Caco-2 (cell line): ENCODE data around the gene SRGAP2C. TPM values are rescaled to one million over a fixed set of nuclear protein-coding genes. Genes with fewer than 3 reads are reported as not detected.
"Not testable (repeated sequence)": the region's sequence is repeated elsewhere in the genome, so short reads cannot be mapped to it uniquely, and the experiment has no call there.

Experiments
- BruUV-seq: library from RNA; stranded (reverse); fragments of 400-500 nt; replicated peaks from 2 replicates; lab custom pipeline; 2021; lab: Mats Ljungman, UMichigan
- CTCF ChIA-PET: fragments of 300-600 bp; sonication (Branson Sonifier 250); formaldehyde crosslinking; loops from one replicate; lab custom pipeline; 2022; ENCODE audit warnings: antibody characterized with exemption; lab: Charles Lee
- POLR2A ChIA-PET: fragments of 300-600 bp; sonication (Branson Sonifier 250); formaldehyde crosslinking; loops from one replicate; lab custom pipeline; 2022; ENCODE audit warnings: antibody characterized with exemption; lab: Charles Lee
- DNase-seq, 2 experiments: peaks; one replicate each; pipeline versions ENCODE4 v3.0.0 to v3.0.0-alpha.2; 2020 to 2022
- H3K27me3 ChIP-seq: replicated peaks from 2 replicates; pipeline ENCODE4 v1.6.0; 2011; ENCODE audit warnings: low read length; ENCODE audit not compliant: control insufficient read depth, insufficient read depth
- H3K36me3 ChIP-seq: 2 replicates; pipeline ENCODE4 v1.5.1; 2011; ENCODE audit warnings: low read length; ENCODE audit not compliant: control insufficient read depth, insufficient read depth
- H3K4me1 ChIP-seq: fragments of 250-450 bp; sonication (Bioruptor Pico); 2 replicates; pipeline ENCODE4 v1.5.1; 2020; ENCODE audit warnings: mild to moderate bottlenecking
- H3K4me3 ChIP-seq: 2 replicates; pipeline ENCODE4 v1.5.1; 2011; ENCODE audit warnings: low read depth, mild to moderate bottlenecking, control low read depth, low read length
- H3K9me3 ChIP-seq: fragments of 250-450 bp; sonication (Bioruptor Pico); 2 replicates; pipeline ENCODE4 v1.5.1; 2020; ENCODE audit warnings: mild to moderate bottlenecking, moderate library complexity
- H3K27ac Mint-ChIP-seq: one replicate; pipeline ENCODE4 v1.8.0; 2022; ENCODE audit warnings: mixed read lengths; ENCODE audit not compliant: unreplicated experiment
- H3K27me3 Mint-ChIP-seq: one replicate; pipeline ENCODE4 v1.8.0; 2022; ENCODE audit warnings: mixed read lengths; ENCODE audit not compliant: insufficient read depth, unreplicated experiment
- H3K36me3 Mint-ChIP-seq: one replicate; pipeline ENCODE4 v1.8.0; 2022; ENCODE audit warnings: mild to moderate bottlenecking, mixed read lengths; ENCODE audit not compliant: insufficient read depth, unreplicated experiment
- H3K4me1 Mint-ChIP-seq: one replicate; pipeline ENCODE4 v1.8.0; 2022; ENCODE audit warnings: low read depth, mixed read lengths; ENCODE audit not compliant: unreplicated experiment
- H3K4me3 Mint-ChIP-seq: one replicate; pipeline ENCODE4 v1.8.0; 2022; ENCODE audit warnings: mild to moderate bottlenecking, moderate library complexity, mixed read lengths; ENCODE audit not compliant: unreplicated experiment
- H3K9me3 Mint-ChIP-seq: one replicate; pipeline ENCODE4 v1.8.0; 2022; ENCODE audit warnings: mixed read lengths; ENCODE audit not compliant: unreplicated experiment
- intact Hi-C: fragments of 100-400 bp; cut with micrococcal nuclease; formaldehyde crosslinking; loops from one replicate; pipeline ENCODE4 v1.10.0; 2022; ENCODE audit not compliant: unreplicated experiment
- total RNA-seq: library from RNA; stranded (reverse); gene quantifications from 2 replicates; pipeline ENCODE4 v1.2.3, GENCODE V29; 2022

SRGAP2C gene
- total RNA-seq, 1 experiment from 2014 or later, result 0.98 TPM

- H3K4me1 ChIP-seq, H3K4me1 Mint-ChIP-seq, POLR2A ChIA-PET, intact Hi-C loops, H3K4me3 Mint-ChIP-seq, CTCF ChIA-PET, H3K9me3 ChIP-seq, DNase-seq, H3K36me3 ChIP-seq, H3K27ac Mint-ChIP-seq, H3K9me3 Mint-ChIP-seq, BruUV-seq, H3K27me3 Mint-ChIP-seq, H3K27me3 ChIP-seq, H3K36me3 Mint-ChIP-seq, H3K4me3 ChIP-seq: not testable (repeated sequence)
Observed at GRCh38 chr1:121278202-121278601, 93.4 kb downstream of the SRGAP2C start.

GRCh38 chr1:121278777-121279547, 94.2 kb downstream of the SRGAP2C start:
- H3K36me3 ChIP-seq, DNase-seq, H3K4me1 ChIP-seq, H3K27ac Mint-ChIP-seq, H3K9me3 Mint-ChIP-seq, H3K4me3 ChIP-seq, H3K4me1 Mint-ChIP-seq, H3K9me3 ChIP-seq, H3K27me3 Mint-ChIP-seq, CTCF ChIA-PET, intact Hi-C loops, H3K36me3 Mint-ChIP-seq, H3K4me3 Mint-ChIP-seq, POLR2A ChIA-PET, H3K27me3 ChIP-seq, BruUV-seq: not testable (repeated sequence)

- H3K27me3 ChIP-seq, BruUV-seq, H3K4me1 Mint-ChIP-seq, intact Hi-C loops, H3K36me3 Mint-ChIP-seq, H3K27ac Mint-ChIP-seq, POLR2A ChIA-PET, DNase-seq, CTCF ChIA-PET, H3K4me3 ChIP-seq, H3K9me3 Mint-ChIP-seq, H3K9me3 ChIP-seq, H3K27me3 Mint-ChIP-seq, H3K4me1 ChIP-seq, H3K36me3 ChIP-seq, H3K4me3 Mint-ChIP-seq: not testable (repeated sequence)
Observed at GRCh38 chr1:121279548-121279898, 94.7 kb downstream of the SRGAP2C start.

GRCh38 chr1:121280699-121281317, 96.0 kb downstream of the SRGAP2C start:
- H3K27ac Mint-ChIP-seq, H3K9me3 ChIP-seq, H3K4me3 ChIP-seq, DNase-seq, H3K27me3 Mint-ChIP-seq, H3K4me1 Mint-ChIP-seq, CTCF ChIA-PET, H3K27me3 ChIP-seq, H3K4me3 Mint-ChIP-seq, H3K4me1 ChIP-seq, H3K36me3 ChIP-seq, BruUV-seq, H3K36me3 Mint-ChIP-seq, POLR2A ChIA-PET, H3K9me3 Mint-ChIP-seq, intact Hi-C loops: not testable (repeated sequence)

- H3K4me3 ChIP-seq, CTCF ChIA-PET, H3K4me1 Mint-ChIP-seq, H3K27me3 Mint-ChIP-seq, H3K36me3 Mint-ChIP-seq, H3K27ac Mint-ChIP-seq, POLR2A ChIA-PET, intact Hi-C loops, BruUV-seq, H3K9me3 Mint-ChIP-seq, H3K36me3 ChIP-seq, DNase-seq, H3K4me1 ChIP-seq, H3K27me3 ChIP-seq, H3K4me3 Mint-ChIP-seq, H3K9me3 ChIP-seq: not testable (repeated sequence)
Observed at GRCh38 chr1:121281480-121281879, 96.7 kb downstream of the SRGAP2C start.

- H3K4me1 Mint-ChIP-seq, H3K27me3 ChIP-seq, BruUV-seq, H3K27me3 Mint-ChIP-seq, H3K9me3 Mint-ChIP-seq, H3K9me3 ChIP-seq, DNase-seq, H3K4me3 ChIP-seq, H3K36me3 Mint-ChIP-seq, H3K27ac Mint-ChIP-seq, H3K4me1 ChIP-seq, CTCF ChIA-PET, H3K36me3 ChIP-seq, intact Hi-C loops, H3K4me3 Mint-ChIP-seq, POLR2A ChIA-PET: not testable (repeated sequence)
Observed at GRCh38 chr1:121283587-121284180, 98.9 kb downstream of the SRGAP2C start.

- H3K9me3 Mint-ChIP-seq, H3K27me3 ChIP-seq, H3K4me3 ChIP-seq, BruUV-seq, H3K4me1 Mint-ChIP-seq, H3K36me3 Mint-ChIP-seq, POLR2A ChIA-PET, H3K9me3 ChIP-seq, H3K4me3 Mint-ChIP-seq, intact Hi-C loops, DNase-seq, H3K27me3 Mint-ChIP-seq, H3K4me1 ChIP-seq, H3K36me3 ChIP-seq, CTCF ChIA-PET, H3K27ac Mint-ChIP-seq: not testable (repeated sequence)
Observed at GRCh38 chr1:121292590-121292989, 107.8 kb downstream of the SRGAP2C start.
